DND-41 (cell line): ENCODE measurements around the gene TEKT2.

Experiments
- EZH2 ChIP-seq: IDR thresholded peaks from 3 replicates; pipeline ENCODE4 v1.6.1; 2012; ENCODE audit warnings: borderline replicate concordance, low read depth, mild to moderate bottlenecking, moderate library complexity, low read length, inconsistent platforms; ENCODE audit not compliant: severe bottlenecking
- TF ChIP-seq, protein P1 (sequence below): IDR thresholded peaks from 2 replicates; pipeline ENCODE4 v1.5.1; 2012; ENCODE audit warnings: borderline replicate concordance, low read length, moderate library complexity, mild to moderate bottlenecking; ENCODE audit not compliant: poor library complexity, severe bottlenecking; ENCODE audit errors: extremely low read depth

DNA sequence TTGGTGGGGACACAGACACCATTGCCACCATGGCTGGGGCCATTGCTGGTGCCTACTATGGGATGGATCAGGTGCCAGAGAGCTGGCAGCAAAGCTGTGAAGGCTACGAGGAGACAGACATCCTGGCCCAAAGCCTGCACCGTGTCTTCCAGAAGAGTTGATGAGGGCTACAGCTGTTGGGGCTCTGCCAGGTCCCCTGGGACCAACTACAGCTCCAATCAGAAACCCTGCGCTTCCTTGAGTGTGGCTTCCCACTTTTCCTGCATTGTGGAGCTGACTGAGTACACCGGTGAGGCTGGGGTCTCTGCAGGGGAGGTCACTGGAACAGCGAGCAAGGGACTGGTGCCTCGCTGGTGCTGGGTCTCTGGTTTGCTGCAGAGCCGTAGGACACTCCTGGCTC lies 9.3 kb downstream of the TEKT2 start:
- TF ChIP-seq, protein P1, sequence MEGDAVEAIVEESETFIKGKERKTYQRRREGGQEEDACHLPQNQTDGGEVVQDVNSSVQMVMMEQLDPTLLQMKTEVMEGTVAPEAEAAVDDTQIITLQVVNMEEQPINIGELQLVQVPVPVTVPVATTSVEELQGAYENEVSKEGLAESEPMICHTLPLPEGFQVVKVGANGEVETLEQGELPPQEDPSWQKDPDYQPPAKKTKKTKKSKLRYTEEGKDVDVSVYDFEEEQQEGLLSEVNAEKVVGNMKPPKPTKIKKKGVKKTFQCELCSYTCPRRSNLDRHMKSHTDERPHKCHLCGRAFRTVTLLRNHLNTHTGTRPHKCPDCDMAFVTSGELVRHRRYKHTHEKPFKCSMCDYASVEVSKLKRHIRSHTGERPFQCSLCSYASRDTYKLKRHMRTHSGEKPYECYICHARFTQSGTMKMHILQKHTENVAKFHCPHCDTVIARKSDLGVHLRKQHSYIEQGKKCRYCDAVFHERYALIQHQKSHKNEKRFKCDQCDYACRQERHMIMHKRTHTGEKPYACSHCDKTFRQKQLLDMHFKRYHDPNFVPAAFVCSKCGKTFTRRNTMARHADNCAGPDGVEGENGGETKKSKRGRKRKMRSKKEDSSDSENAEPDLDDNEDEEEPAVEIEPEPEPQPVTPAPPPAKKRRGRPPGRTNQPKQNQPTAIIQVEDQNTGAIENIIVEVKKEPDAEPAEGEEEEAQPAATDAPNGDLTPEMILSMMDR: no peak
- no peak for TF ChIP-seq EZH2
